Pons (tissue), 1 donor: ENCODE results near the gene RNASE9.
"Not testable (repeated sequence)": the region's sequence is repeated elsewhere in the genome, so short reads cannot be mapped to it uniquely, and the experiment has no call there.

Experiments
- DNase-seq: peaks from one replicate; pipeline ENCODE4 v3.0.0-alpha.2; 2016; ENCODE audit warnings: low spot score

RNASE9 gene

DNA sequence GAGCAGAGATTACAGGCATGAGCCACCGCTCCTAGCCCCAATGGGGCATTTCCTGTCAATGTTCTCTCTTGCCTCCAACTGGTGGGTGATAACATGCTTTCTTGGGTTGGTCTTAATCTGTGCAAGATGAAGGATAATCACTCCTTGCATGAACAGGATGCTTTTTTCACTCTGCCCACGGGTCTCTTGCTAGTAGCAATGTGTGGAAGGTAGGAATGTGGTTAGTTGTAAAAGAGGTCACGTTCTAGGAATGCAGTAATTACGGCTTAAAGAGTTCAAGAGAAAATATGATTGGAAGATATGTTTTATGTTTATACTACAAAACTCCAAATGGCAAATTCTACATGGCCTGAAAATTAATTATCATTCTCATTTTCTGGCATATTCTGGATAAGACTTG is 45.0 kb downstream of the RNASE9 start:
- no peak for DNase-seq

DNA sequence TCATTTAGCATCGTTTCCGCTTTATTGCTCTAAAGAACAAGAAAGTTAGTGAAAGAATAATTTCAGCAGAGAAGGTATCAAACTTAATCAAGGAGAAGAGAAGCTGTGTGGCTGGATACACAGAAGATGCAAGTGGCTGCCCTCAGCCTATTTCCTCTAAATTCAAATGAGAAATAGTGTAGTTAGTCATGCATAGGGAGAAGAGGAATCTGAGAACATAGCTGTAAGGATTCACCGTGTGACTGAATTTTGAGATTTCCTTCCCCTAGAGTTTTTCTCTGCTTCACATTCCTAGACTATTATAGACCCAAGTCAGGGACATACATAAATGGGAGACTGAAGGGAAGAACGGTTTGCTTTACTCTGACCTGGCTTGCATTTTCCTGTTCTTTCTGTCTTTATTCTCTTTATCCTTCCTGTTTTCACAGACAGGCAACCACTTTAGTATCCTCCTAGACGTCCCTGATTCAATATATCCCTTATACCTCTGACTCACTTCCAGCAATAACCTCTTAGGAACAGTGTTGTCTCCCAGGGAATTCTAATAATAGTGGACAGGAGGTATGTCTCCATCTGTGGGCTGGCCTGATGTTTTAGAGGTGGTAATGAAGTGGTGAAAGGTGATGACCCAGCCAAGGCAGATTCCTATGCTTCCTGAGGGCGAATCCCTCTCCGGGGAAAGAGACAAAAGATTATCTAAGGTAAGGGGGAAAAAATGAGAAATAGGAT is 48.5 kb downstream of the RNASE9 start:
- DNase-seq = no peak

DNA sequence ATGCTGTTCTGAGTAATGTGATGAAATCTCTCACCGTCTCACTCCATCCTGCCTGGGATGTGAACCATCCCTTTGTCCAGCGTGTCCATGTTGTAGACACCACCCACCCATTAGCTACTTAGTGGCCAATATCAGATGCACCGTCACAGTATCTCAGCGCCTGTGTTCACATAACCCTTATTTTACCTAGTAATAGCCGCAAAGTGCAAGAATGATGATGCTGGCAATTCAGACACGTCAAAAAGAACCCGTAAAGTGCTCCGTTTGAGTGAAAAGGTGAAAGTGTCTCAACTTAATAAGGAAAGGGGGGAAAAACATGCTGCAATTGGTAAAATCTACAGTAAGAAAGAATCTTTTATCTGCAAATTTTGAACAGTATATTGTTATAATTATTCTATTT is 52.5 kb downstream of the RNASE9 start:
- DNase-seq = no peak

DNA sequence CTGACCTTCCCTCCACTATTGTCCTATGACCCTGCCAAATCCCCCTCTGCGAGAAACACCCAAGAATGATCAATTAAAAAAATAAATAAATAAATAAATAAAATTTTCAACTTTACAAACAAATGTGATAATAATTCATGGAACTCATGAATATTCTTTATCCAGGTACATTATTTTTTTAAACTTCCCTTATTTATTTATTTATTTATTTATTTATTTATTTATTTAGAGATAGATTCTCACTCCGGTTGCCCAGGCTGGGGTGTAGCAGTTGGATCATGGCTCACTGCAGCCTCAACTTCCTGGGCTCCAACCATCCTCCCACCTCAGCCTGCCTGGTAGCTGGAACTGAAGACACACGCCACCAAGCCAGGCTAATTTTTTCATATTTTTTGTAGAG is 53.3 kb downstream of the RNASE9 start:
- not testable (repeated sequence) for DNase-seq

DNA sequence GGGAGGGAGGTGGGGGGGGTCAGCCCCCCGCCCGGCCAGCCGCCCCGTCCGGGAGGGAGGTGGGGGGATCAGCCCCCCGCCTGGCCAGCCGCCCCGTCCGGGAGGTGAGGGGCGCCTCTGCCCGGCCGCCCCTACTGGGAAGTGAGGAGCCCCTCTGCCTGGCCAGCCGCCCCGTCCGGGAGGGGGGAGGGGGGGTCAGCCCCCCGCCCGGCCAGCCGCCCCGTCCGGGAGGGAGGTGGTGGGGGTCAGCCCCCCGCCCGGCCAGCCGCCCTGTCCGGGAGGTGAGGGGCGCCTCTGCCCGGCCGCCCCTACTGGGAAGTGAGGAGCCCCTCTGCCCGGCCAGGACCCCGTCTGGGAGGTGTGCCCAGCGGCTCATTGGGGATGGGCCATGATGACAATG is 54.1 kb downstream of the RNASE9 start:
- not testable (repeated sequence) for DNase-seq

DNA sequence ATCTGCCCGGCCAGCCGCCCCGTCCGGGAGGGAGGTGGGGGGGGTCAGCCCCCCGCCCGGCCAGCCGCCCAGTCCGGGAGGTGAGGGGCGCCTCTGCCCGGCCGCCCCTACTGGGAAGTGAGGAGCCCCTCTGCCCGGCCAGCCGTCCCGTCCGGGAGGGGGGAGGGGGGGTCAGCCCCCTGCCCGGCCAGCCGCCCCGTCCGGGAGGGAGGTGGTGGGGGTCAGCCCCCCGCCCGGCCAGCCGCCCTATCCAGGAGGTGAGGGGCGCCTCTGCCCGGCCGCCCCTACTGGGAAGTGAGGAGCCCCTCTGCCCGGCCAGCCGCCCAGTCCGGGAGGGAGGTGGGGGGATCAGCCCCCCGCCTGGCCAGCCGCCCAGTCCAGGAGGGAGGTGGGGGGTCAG is 54.6 kb downstream of the RNASE9 start:
- DNase-seq = not testable (repeated sequence)
